Raji (cell line): ENCODE results near the gene ANP32E.

Experiments
- POLR2A ChIP-seq: IDR thresholded peaks from 2 replicates; pipeline ENCODE4 v1.6.1; 2011; ENCODE audit warnings: low read depth, low read length, control low read depth; ENCODE audit not compliant: insufficient read depth

The ANP32E gene

GRCh38 chr1:150187560-150187931 is 48.4 kb downstream of the ANP32E start:
- no peak for TF ChIP-seq POLR2A

GRCh38 chr1:150186789-150187559 is 48.9 kb downstream of the ANP32E start:
- no peak for TF ChIP-seq POLR2A

- TF ChIP-seq POLR2A = no peak
Observed at GRCh38 chr1:150185481-150185880, 50.4 kb downstream of the ANP32E start.

- no peak for TF ChIP-seq POLR2A
Observed at GRCh38 chr1:150183061-150183460, 52.9 kb downstream of the ANP32E start.

- TF ChIP-seq POLR2A = no peak
Observed at GRCh38 chr1:150182247-150182646, 53.7 kb downstream of the ANP32E start.

- TF ChIP-seq POLR2A = no peak
Observed at GRCh38 chr1:150180474-150180873, 55.4 kb downstream of the ANP32E start.

GRCh38 chr1:150179867-150180266 is 56.0 kb downstream of the ANP32E start:
- TF ChIP-seq POLR2A = no peak

- no peak for TF ChIP-seq POLR2A
Observed at GRCh38 chr1:150178548-150178947, 57.4 kb downstream of the ANP32E start.

- no peak for TF ChIP-seq POLR2A
Observed at GRCh38 chr1:150176593-150176992, 59.3 kb downstream of the ANP32E start.

- no peak for TF ChIP-seq POLR2A
Observed at GRCh38 chr1:150173141-150173585, 62.7 kb downstream of the ANP32E start.

GRCh38 chr1:150171801-150172200 is 64.1 kb downstream of the ANP32E start:
- no peak for TF ChIP-seq POLR2A

GRCh38 chr1:150168960-150169601 is 66.8 kb downstream of the ANP32E start:
- no peak for TF ChIP-seq POLR2A
